ENCODE data around the gene MMP3. TPM values are rescaled to one million over a fixed set of nuclear protein-coding genes. Genes with fewer than 3 reads are reported as not detected.

Gene MMP3
- total RNA-seq, 1 experiment from 2014 or later, result not detected

GRCh38 chr11:102891736-102892135 is 48.3 kb upstream of the MMP3 start (continued):
- TF ChIP-seq REST (IDR thresholded peaks at IDR 0.05; ENCODE audit: low read depth), result no peak
- no peak for TF ChIP-seq SIN3A (IDR thresholded peaks at IDR 0.05; ENCODE audit: low read depth)
- no peak for TF ChIP-seq SP1 (IDR thresholded peaks at IDR 0.05; ENCODE audit: low read depth)
- TF ChIP-seq ATF3 (IDR thresholded peaks at IDR 0.05), result no peak
- no peak for TF ChIP-seq EGR1 (IDR thresholded peaks at IDR 0.05; ENCODE audit: low read depth)
- TF ChIP-seq EZH2phosphoT487 (IDR thresholded peaks at IDR 0.05; ENCODE audit: borderline replicate concordance), result no peak
- no peak for TF ChIP-seq MAX (IDR thresholded peaks at IDR 0.05)
- TF ChIP-seq ZFX (IDR thresholded peaks at IDR 0.05), result no peak
- TF ChIP-seq RAD21 (IDR thresholded peaks at IDR 0.05; ENCODE audit: low read depth), result no peak
- TF ChIP-seq JUND (IDR thresholded peaks at IDR 0.05), result no peak

GRCh38 chr11:102886999-102887398 is 43.6 kb upstream of the MMP3 start:
- Histone ChIP-seq H3K9me2 (ENCODE audit: insufficient read depth) (no peaks in the 10 kb centered on the region), H2AFZ (ENCODE audit: low read depth, low read length, poor library complexity, severe bottlenecking) (no peak overlapping the region), H4K20me1 (ENCODE audit: insufficient read depth) (no peaks in the 10 kb centered on the region), H3K27me3 (ENCODE audit: insufficient read depth, low read length) (peaks cover 2% of the 10 kb centered on the region; the same call in 1 of the 2 replicates), H3K9ac (ENCODE audit: low read length) (no peak overlapping the region), H3K4me2 (ENCODE audit: low read length) (no peak overlapping the region), H3K79me2 (ENCODE audit: insufficient read depth, low read length) (no peaks in the 10 kb centered on the region), H3K9me3 (ENCODE audit: control insufficient read depth in 1 of 2, insufficient read depth in 1 of 2, low read depth in 1 of 2, low read length in 2 of 2) (no peaks in the 10 kb centered on the region), H3K36me3 (ENCODE audit: control insufficient read depth in 1 of 2, insufficient read depth in 2 of 2, low read length in 2 of 2) (no peaks in the 10 kb centered on the region), H3K27ac (ENCODE audit: low read depth, low read length) (no peak overlapping the region), H3K4me1 (ENCODE audit: control insufficient read depth in 1 of 2, insufficient read depth in 2 of 2, low read length in 2 of 2) (no peaks in the 10 kb centered on the region), H3K4me3 (replicated peaks in 1 of 2; ENCODE audit: low read depth in 1 of 2, low read length in 2 of 2) (no peak overlapping the region)
- ChIA-PET CTCF (interaction anchor here (1.4 kb wide), 1 partner anchor 28 kb away, joined by 4 read pairs; no protein-coding TSS in a partner anchor), RAD21 (ENCODE audit: low non-redundant PET in 1 of 2, low total read pairs in 2 of 2, uncharacterized antibody in 2 of 2, unreplicated experiment in 2 of 2) (no interaction called here), POLR2A (no interaction called here)
- intact Hi-C loops (cut with micrococcal nuclease), result no loop called here
- no peak for ATAC-seq
- no peak for DNase-seq (ENCODE audit: low read depth, low spot score)
- TF ChIP-seq CBX3 (IDR thresholded peaks at IDR 0.05; ENCODE audit: low read depth) (no peak), ZNF274 (IDR thresholded peaks at IDR 0.05; ENCODE audit: low read depth, low read length) (no peak), YY1 (IDR thresholded peaks at IDR 0.05; ENCODE audit: extremely low read depth, insufficient replicate concordance, low read depth, low read length) (no peak)
- BruUV-seq (replicated peaks), result no TSS peak

All from HCT116 (cell line).